ENCODE data around the gene CCL27. TPM values are rescaled to one million over a fixed set of nuclear protein-coding genes. Genes with fewer than 3 reads are reported as not detected.

CCL27 gene
- not detected in 2 replicates for total RNA-seq

- no peak for DNase-seq (ENCODE audit: low read depth)
Observed at GRCh38 chr9:34662526-34663302, at the start of gene CCL27. CCL27 (minus strand) TSS chr9:34662657; CDS start chr9:34662633, 24 bp downstream.

- no peak for DNase-seq (ENCODE audit: low read depth)
Observed at GRCh38 chr9:34712140-34712539, 49.7 kb upstream of the CCL27 start.

- no peak for DNase-seq (ENCODE audit: low read depth)
Observed at GRCh38 chr9:34710023-34710422, 47.6 kb upstream of the CCL27 start, which contains the start of gene CCL21. CCL21 (minus strand) TSS chr9:34710136; CDS start chr9:34710066, 70 bp downstream.

GRCh38 chr9:34709196-34709978 is 46.9 kb upstream of the CCL27 start:
- no peak for DNase-seq (ENCODE audit: low read depth)

GRCh38 chr9:34707130-34707529 is 44.7 kb upstream of the CCL27 start:
- no peak for DNase-seq (ENCODE audit: low read depth)

- peak; percentile 70 for DNase-seq (ENCODE audit: low read depth)
Observed at GRCh38 chr9:34701769-34702736, 39.6 kb upstream of the CCL27 start.

GRCh38 chr9:34701023-34701768 is 38.7 kb upstream of the CCL27 start:
- DNase-seq (ENCODE audit: low read depth), result peak; percentile 6

GRCh38 chr9:34694811-34695210 is 32.4 kb upstream of the CCL27 start:
- no peak for DNase-seq (ENCODE audit: low read depth)

- no peak for DNase-seq (ENCODE audit: low read depth)
Observed at GRCh38 chr9:34693560-34693959, 31.1 kb upstream of the CCL27 start.

- DNase-seq (ENCODE audit: low read depth), result no peak
Observed at GRCh38 chr9:34691936-34692315, 29.5 kb upstream of the CCL27 start.

- no peak for DNase-seq (ENCODE audit: low read depth)
Observed at GRCh38 chr9:34690983-34691935, 28.8 kb upstream of the CCL27 start, which contains the start of gene CCL19. CCL19 (minus strand) TSS chr9:34691276; CDS start chr9:34691139, 137 bp downstream.

- DNase-seq (ENCODE audit: low read depth), result no peak
Observed at GRCh38 chr9:34689512-34689911, 27.1 kb upstream of the CCL27 start.

GRCh38 chr9:34689116-34689470 is 26.6 kb upstream of the CCL27 start:
- no peak for DNase-seq (ENCODE audit: low read depth)

GRCh38 chr9:34688329-34689115 is 26.1 kb upstream of the CCL27 start:
- no peak for DNase-seq (ENCODE audit: low read depth)

- DNase-seq (ENCODE audit: low read depth), result no peak
Observed at GRCh38 chr9:34687276-34688030, 25.0 kb upstream of the CCL27 start.

- DNase-seq (ENCODE audit: low read depth), result no peak
Observed at GRCh38 chr9:34686732-34687131, 24.3 kb upstream of the CCL27 start.

- DNase-seq (ENCODE audit: low read depth), result no peak
Observed at GRCh38 chr9:34686231-34686630, 23.8 kb upstream of the CCL27 start.

GRCh38 chr9:34685591-34685990 is 23.1 kb upstream of the CCL27 start:
- DNase-seq (ENCODE audit: low read depth), result no peak
